OCI-LY1 (cell line): ENCODE results near the gene FUCA2.

Experiments
- H2AFZ ChIP-seq: fragments of 200-600 bp; sonication (generic), shearing (Covaris generic); 2 replicates; pipeline ENCODE4 v1.6.0; 2014; ENCODE audit warnings: antibody characterized with exemption, mild to moderate bottlenecking, low read length
- H3F3A ChIP-seq: fragments of 200-600 bp; sonication (generic), shearing (Covaris generic); 2 replicates; pipeline ENCODE4 v1.6.0; 2014; ENCODE audit warnings: mild to moderate bottlenecking, antibody characterized with exemption, low read length, moderate library complexity; ENCODE audit not compliant: insufficient read depth
- H3K27ac ChIP-seq: fragments of 200-600 bp; sonication (generic); 2 replicates; pipeline ENCODE4 v1.5.1; 2014; ENCODE audit warnings: low read length, mixed run types, mild to moderate bottlenecking, low read depth; ENCODE audit not compliant: poor library complexity, severe bottlenecking
- H3K27me3 ChIP-seq: fragments of 200-600 bp; sonication (generic); 2 replicates; pipeline ENCODE4 v1.6.0; 2014; ENCODE audit warnings: antibody characterized with exemption, mild to moderate bottlenecking, low read length, moderate library complexity; ENCODE audit not compliant: insufficient read depth
- H3K36me3 ChIP-seq: fragments of 200-600 bp; sonication (generic); 2 replicates; pipeline ENCODE4 v1.6.1; 2014; ENCODE audit warnings: mild to moderate bottlenecking, antibody characterized with exemption, low read length, moderate library complexity, mixed read lengths; ENCODE audit not compliant: insufficient read depth
- H3K4me1 ChIP-seq: fragments of 200-600 bp; sonication (generic); 2 replicates; pipeline ENCODE4 v1.5.1; 2014; ENCODE audit warnings: mild to moderate bottlenecking, low read length, moderate library complexity; ENCODE audit not compliant: insufficient read depth, severe bottlenecking
- H3K4me2 ChIP-seq: fragments of 200-600 bp; sonication (generic), shearing (Covaris generic); 2 replicates; pipeline ENCODE4 v1.6.1; 2014; ENCODE audit warnings: low read length
- H3K4me3 ChIP-seq: fragments of 200-600 bp; sonication (generic); 2 replicates; pipeline ENCODE4 v1.5.1; 2014; ENCODE audit warnings: low read length, low read depth, mild to moderate bottlenecking, mixed read lengths; ENCODE audit not compliant: poor library complexity, severe bottlenecking
- H3K79me2 ChIP-seq: fragments of 200-600 bp; shearing (Covaris generic); 2 replicates; pipeline ENCODE4 v1.6.1; 2016; ENCODE audit warnings: mixed run types, low read length, mixed read lengths; ENCODE audit not compliant: insufficient read depth
- H3K9ac ChIP-seq: fragments of 200-600 bp; sonication (generic), shearing (Covaris generic); 2 replicates; pipeline ENCODE4 v1.6.1; 2014; ENCODE audit warnings: mild to moderate bottlenecking, low read length, mixed read lengths
- H3K9me2 ChIP-seq: fragments of 200-600 bp; sonication (generic), shearing (Covaris generic); 2 replicates; pipeline ENCODE4 v1.6.1; 2014; ENCODE audit warnings: low read depth, mild to moderate bottlenecking, low read length, mixed read lengths
- H3K9me3 ChIP-seq: fragments of 200-600 bp; shearing (Covaris generic); 2 replicates; pipeline ENCODE4 v1.6.1; 2014; ENCODE audit warnings: low read length, mixed read lengths
- H4K20me1 ChIP-seq: fragments of 200-600 bp; sonication (generic), shearing (Covaris generic); 2 replicates; pipeline ENCODE4 v1.6.0; 2016; ENCODE audit warnings: mild to moderate bottlenecking, low read length; ENCODE audit not compliant: insufficient read depth
- CTCF ChIP-seq: fragments of 200-600 bp; sonication (generic), shearing (Covaris generic); IDR thresholded peaks from 2 replicates; pipeline ENCODE4 v1.5.1; 2017; ENCODE audit warnings: mild to moderate bottlenecking, antibody characterized with exemption, low read length, moderate library complexity, mixed read lengths
- EZH2 ChIP-seq: fragments of 200-600 bp; sonication (generic), shearing (Covaris generic); IDR thresholded peaks from 2 replicates; pipeline ENCODE4 v1.8.0; 2017; ENCODE audit warnings: borderline replicate concordance, mixed run types, mild to moderate bottlenecking, antibody characterized with exemption, low read length, moderate library complexity, mixed read lengths

Gene FUCA2

GRCh38 chr6:143546599-143546998, 35.1 kb upstream of the FUCA2 start:
- H3K79me2 ChIP-seq = no peaks in the 10 kb centered on the region
- H3K36me3 ChIP-seq = no peaks in the 10 kb centered on the region
- H3K9ac ChIP-seq = no peak overlapping the region
- H2AFZ ChIP-seq = no peak overlapping the region
- H3K27ac ChIP-seq = no peak overlapping the region
- no peaks in the 10 kb centered on the region for H3K4me1 ChIP-seq
- H3F3A ChIP-seq = no peaks in the 10 kb centered on the region
- no peak overlapping the region for H3K4me2 ChIP-seq
- no peak for TF ChIP-seq EZH2
- TF ChIP-seq CTCF = no peak
- H3K4me3 ChIP-seq = no peak overlapping the region
- H3K27me3 ChIP-seq = no peaks in the 10 kb centered on the region
- no peaks in the 10 kb centered on the region for H3K9me3 ChIP-seq
- no peaks in the 10 kb centered on the region for H4K20me1 ChIP-seq
- H3K9me2 ChIP-seq = no peaks in the 10 kb centered on the region

GRCh38 chr6:143545976-143546547, 34.5 kb upstream of the FUCA2 start:
- H3K36me3 ChIP-seq = no peaks in the 10 kb centered on the region
- H3K9ac ChIP-seq = no peak overlapping the region
- no peaks in the 10 kb centered on the region for H3K4me1 ChIP-seq
- no peaks in the 10 kb centered on the region for H4K20me1 ChIP-seq
- no peak overlapping the region for H2AFZ ChIP-seq
- no peaks in the 10 kb centered on the region for H3F3A ChIP-seq
- no peak overlapping the region for H3K27ac ChIP-seq
- no peaks in the 10 kb centered on the region for H3K9me3 ChIP-seq
- no peaks in the 10 kb centered on the region for H3K27me3 ChIP-seq
- TF ChIP-seq CTCF (no peak), EZH2 (no peak)
- H3K79me2 ChIP-seq = no peaks in the 10 kb centered on the region
- no peak overlapping the region for H3K4me3 ChIP-seq
- no peaks in the 10 kb centered on the region for H3K9me2 ChIP-seq
- H3K4me2 ChIP-seq = no peak overlapping the region

GRCh38 chr6:143545165-143545564, 33.6 kb upstream of the FUCA2 start:
- no peak overlapping the region for H3K4me3 ChIP-seq
- no peak overlapping the region for H2AFZ ChIP-seq
- no peak overlapping the region for H3K4me2 ChIP-seq
- no peak overlapping the region for H3K27ac ChIP-seq
- H3K79me2 ChIP-seq = no peaks in the 10 kb centered on the region
- H3K9ac ChIP-seq = no peak overlapping the region
- no peaks in the 10 kb centered on the region for H3K4me1 ChIP-seq
- H3K27me3 ChIP-seq = no peaks in the 10 kb centered on the region
- H4K20me1 ChIP-seq = no peaks in the 10 kb centered on the region
- H3K36me3 ChIP-seq = no peaks in the 10 kb centered on the region
- no peak for TF ChIP-seq CTCF
- no peak for TF ChIP-seq EZH2
- no peaks in the 10 kb centered on the region for H3F3A ChIP-seq
- H3K9me2 ChIP-seq = no peaks in the 10 kb centered on the region
- H3K9me3 ChIP-seq = no peaks in the 10 kb centered on the region
